WI38 (cell line): ENCODE measurements around the gene FAM174C.
"Not testable (repeated sequence)": the region's sequence is repeated elsewhere in the genome, so short reads cannot be mapped to it uniquely, and the experiment has no call there.

Experiments used
- H3K4me3 ChIP-seq: 2 replicates; pipeline ENCODE4 v1.5.1; 2011; ENCODE audit warnings: low read depth, mild to moderate bottlenecking, control low read depth, low read length
- TF ChIP-seq, protein P1 (sequence below): IDR thresholded peaks from 2 replicates; pipeline ENCODE4 v1.5.1; 2012; ENCODE audit warnings: low read depth, mild to moderate bottlenecking, control low read depth, low read length

The FAM174C gene

DNA sequence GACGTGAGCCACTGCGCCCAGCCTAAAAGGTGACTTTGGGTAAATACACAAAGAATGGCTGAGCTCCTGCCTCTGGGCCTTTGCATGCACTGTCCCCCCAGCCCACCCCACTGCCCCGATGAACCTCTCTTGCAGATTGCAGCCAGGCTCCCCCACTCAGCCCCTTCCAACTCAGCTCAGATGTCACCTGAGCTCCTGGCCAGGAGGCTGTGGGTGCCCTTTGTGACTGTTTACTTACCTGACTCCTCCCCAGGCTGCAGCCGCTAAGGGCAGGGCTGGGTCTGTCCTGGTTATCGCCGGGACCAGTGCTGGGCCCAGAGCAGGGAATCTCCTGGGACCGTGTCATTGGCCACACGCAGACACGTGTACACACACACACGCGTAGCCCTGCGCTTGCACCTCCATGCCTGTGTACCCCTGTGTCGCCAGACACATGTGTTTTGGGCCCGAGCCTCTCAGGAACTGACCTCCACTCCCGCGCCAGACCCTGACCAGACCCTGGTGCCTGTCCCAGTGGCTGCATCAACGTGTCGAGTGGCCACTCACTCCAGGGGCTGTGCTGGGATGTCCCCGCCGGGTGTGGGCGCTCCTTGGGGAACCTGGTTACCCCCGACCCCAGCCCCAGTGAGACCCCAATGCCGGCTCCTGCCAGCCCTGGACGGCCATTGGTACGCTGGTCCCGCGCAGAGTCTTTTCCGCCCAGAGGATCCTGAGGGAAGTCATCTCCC is 29.0 kb downstream of the FAM174C start:
- TF ChIP-seq, protein P1, sequence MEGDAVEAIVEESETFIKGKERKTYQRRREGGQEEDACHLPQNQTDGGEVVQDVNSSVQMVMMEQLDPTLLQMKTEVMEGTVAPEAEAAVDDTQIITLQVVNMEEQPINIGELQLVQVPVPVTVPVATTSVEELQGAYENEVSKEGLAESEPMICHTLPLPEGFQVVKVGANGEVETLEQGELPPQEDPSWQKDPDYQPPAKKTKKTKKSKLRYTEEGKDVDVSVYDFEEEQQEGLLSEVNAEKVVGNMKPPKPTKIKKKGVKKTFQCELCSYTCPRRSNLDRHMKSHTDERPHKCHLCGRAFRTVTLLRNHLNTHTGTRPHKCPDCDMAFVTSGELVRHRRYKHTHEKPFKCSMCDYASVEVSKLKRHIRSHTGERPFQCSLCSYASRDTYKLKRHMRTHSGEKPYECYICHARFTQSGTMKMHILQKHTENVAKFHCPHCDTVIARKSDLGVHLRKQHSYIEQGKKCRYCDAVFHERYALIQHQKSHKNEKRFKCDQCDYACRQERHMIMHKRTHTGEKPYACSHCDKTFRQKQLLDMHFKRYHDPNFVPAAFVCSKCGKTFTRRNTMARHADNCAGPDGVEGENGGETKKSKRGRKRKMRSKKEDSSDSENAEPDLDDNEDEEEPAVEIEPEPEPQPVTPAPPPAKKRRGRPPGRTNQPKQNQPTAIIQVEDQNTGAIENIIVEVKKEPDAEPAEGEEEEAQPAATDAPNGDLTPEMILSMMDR, result no peak
- no peak overlapping the region for H3K4me3 ChIP-seq

DNA sequence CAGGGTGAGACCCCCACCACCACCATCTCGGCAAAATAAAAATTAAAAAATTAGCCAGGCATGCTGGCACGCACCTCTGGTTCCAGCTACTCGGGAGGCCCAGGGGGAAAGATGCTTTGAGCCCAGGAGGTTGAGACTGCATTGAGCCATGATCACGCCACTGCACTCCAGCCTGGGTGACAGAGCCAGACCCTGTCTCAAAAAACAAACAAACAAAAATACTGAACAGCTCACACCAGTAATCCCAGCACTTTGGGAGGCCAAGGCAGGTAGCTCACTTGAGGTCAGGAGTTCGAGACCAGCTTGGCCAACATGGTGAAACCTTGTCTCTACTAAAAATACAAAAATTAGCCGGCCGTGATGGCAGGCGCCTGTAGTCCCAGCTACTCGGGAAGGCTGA is 30.0 kb downstream of the FAM174C start:
- not testable (repeated sequence) for H3K4me3 ChIP-seq

- no peak overlapping the region for H3K4me3 ChIP-seq
- TF ChIP-seq, protein P1, result no peak
Measured at GRCh38 chr19:1307320-1307719, 32.0 kb downstream of the FAM174C start.

DNA sequence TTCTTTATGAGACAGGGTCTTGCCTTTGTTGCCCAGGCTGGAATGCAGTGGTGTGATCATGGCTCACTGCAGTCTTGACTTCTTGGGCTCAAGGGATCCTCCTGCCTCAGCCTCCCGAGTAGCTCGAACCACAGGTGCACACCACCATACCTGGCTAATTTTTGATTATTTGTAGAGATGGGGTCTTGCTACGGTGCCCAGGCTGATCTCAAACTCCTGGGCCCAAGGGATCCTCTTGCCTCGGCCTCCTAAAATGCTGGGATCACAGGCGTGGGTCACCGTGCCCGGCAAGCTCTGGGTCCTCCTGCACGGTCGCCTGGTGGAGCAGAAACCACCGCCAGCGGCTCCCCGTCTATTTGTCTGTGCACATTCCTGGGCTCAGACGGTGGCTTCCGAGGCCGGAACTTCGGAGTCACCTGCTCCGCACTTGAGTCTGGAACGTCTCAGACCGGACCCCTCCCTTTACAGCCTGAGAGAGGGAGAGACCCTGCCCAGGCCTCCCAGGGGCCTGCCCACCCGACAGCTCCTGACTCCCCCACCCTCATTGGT is 32.5 kb downstream of the FAM174C start:
- TF ChIP-seq, protein P1, result no peak
- H3K4me3 ChIP-seq, result no peak overlapping the region

DNA sequence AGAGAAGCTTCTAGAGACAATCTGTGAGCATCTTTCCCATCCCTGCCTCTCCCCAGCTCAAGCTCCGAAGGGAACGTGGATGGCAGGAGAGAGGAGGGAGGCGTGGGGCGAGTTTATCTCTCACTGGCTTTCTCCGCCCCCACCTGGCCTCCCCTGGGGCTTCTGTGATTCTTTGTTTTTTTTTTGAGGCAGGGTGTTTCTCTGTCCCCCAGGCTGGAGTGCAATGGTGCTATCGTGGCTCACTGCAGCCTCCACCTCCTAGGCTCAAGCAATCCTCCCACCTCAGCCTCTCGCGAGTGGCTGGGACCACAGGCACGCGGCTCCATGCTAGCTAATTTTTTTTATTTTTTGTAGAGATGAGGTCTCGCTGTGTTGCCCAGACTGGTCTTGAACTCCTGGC is 33.4 kb downstream of the FAM174C start:
- TF ChIP-seq, protein P1, result no peak
- H3K4me3 ChIP-seq, result no peak overlapping the region

GRCh38 chr19:1309977-1310852 is 34.9 kb downstream of the FAM174C start:
- TF ChIP-seq, protein P1, result no peak
- H3K4me3 ChIP-seq, result no peak overlapping the region

DNA sequence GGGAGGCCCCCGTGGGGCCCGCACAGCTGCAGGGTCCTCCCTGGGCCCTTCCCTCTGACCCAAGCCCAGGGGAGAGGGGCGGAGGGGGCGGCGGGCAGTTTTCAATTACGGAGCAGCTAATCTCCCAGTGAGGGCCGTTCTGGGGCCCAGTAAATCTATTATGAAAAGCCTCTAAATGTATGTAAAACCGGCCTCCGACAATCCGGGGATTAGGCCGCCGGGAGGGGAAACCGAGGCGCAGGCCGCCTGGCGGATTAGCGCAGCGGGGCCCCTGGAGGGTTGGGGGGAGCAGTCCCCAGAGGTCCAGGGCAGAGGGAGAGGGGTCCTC is 35.5 kb downstream of the FAM174C start:
- TF ChIP-seq, protein P1, result no peak
- H3K4me3 ChIP-seq, result no peak overlapping the region
